22Rv1 (cell line): Measurements from ENCODE around the gene CCDC43.
"Not testable (repeated sequence)": the region's sequence is repeated elsewhere in the genome, so short reads cannot be mapped to it uniquely, and the experiment has no call there.

Experiments
- H3K27ac ChIP-seq: fragments of 450-650 bp; 2 replicates; pipeline ENCODE4 v1.5.1; 2017
- ZFX ChIP-seq: fragments of 450-650 bp; IDR thresholded peaks from 2 replicates; pipeline ENCODE4 v1.6.1; 2017; ENCODE audit warnings: antibody characterized with exemption, borderline replicate concordance
- TF ChIP-seq, protein P1 (sequence below): fragments of 450-650 bp; IDR thresholded peaks from 2 replicates; pipeline ENCODE4 v1.5.1; 2017; ENCODE audit warnings: mild to moderate bottlenecking

Gene CCDC43

DNA sequence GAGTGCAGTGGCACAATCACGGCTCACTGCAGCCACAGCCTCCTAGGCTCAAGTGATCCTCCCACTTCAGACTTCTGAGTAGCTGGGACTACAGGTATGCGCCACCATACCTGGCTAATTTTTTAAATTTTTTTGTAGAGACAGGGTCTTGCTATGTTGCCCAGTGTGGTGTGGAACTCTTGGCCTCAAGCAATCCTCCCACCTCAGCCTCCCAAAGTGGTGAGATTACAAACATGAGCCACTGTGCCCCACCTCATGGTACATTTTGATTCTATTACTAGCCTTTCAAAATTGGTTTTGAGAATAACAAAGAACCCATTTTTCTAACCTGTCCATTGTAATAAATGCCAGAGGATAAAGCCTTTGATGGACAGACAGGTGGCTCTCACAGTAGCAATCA lies 1.4 kb downstream of the CCDC43 start:
- H3K27ac ChIP-seq = no peak overlapping the region; the same call in 1 of the 2 replicates
- TF ChIP-seq, protein P1, sequence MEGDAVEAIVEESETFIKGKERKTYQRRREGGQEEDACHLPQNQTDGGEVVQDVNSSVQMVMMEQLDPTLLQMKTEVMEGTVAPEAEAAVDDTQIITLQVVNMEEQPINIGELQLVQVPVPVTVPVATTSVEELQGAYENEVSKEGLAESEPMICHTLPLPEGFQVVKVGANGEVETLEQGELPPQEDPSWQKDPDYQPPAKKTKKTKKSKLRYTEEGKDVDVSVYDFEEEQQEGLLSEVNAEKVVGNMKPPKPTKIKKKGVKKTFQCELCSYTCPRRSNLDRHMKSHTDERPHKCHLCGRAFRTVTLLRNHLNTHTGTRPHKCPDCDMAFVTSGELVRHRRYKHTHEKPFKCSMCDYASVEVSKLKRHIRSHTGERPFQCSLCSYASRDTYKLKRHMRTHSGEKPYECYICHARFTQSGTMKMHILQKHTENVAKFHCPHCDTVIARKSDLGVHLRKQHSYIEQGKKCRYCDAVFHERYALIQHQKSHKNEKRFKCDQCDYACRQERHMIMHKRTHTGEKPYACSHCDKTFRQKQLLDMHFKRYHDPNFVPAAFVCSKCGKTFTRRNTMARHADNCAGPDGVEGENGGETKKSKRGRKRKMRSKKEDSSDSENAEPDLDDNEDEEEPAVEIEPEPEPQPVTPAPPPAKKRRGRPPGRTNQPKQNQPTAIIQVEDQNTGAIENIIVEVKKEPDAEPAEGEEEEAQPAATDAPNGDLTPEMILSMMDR = no peak
- TF ChIP-seq ZFX = no peak

DNA sequence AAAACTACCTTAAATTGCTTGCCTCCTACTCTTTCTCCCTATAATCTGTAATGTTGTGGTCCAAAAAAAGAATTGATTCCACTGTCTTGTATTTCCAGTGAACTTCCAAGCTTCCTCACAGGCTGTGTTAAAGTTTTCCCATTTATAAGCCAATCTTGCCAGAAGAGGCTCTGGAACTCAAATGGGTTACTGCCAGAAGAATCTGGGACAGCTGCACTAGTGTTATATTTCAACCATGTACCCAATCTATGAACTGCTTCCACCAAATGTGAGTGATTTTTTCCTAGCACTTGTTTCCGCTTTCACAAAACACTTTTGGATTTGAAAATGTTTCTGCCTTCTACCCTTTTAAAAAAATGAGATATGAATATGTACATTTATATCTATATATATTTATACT lies 1.8 kb downstream of the CCDC43 start:
- H3K27ac ChIP-seq = no peak overlapping the region
- TF ChIP-seq ZFX = no peak
- TF ChIP-seq, protein P1 = no peak

DNA sequence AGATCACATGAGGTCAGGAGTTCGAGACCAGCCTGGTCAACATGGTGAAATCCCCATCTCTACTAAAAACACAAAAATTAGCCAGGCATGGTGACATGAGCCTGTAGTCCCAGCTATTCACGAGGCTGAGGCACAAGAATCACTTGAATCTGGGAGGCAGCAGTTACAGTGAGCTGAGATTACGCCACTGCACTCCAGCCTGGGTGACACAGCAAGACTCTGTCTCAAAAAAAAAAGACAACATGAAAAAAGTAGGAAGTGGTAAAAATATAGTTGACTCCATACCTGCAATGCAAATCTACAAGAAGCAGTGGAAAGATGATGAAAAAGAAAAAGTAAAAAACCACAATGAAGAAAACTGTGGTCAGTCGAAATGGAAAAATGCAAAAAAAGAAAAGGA lies 6.3 kb downstream of the CCDC43 start:
- not testable (repeated sequence) for H3K27ac ChIP-seq

DNA sequence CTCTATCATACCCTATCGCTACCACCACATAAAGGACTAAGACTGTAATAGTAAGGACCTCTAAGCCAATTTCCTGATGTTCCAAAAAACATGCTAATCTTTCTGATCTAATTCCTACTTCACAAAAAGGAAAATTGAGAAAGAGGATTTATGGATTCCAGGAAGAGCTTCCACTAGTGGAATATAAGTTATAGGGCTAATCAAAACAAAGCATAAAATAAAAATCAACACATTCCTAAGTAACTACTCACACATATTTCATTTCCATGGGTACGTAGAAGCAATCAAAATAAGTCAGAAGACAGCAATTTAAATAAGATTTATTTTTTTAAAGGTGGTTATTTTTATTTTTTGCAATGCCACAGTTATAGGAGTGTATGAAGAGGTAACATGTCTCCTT lies 12.4 kb downstream of the CCDC43 start:
- TF ChIP-seq ZFX = no peak
- TF ChIP-seq, protein P1 = no peak
- no peak overlapping the region for H3K27ac ChIP-seq

DNA sequence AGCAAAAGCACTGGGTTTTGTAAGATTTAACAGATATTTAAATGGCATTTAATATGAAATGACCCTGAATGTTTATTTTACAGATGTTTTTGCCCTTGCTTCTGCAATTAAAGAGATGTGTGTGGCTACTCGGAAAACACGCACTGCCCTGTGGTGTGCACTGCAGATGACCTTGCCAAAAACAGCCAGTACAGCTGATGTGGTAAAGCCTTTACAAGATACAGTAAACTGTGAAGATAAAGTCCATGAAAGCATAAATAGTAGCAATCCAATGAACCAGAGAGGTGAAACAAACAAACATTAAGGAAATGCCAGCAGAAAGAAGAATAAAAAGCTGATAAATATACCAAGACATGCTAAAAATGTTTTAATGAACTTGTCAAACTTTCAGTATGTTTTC lies 15.7 kb downstream of the CCDC43 start:
- TF ChIP-seq ZFX = no peak
- TF ChIP-seq, protein P1 = no peak

DNA sequence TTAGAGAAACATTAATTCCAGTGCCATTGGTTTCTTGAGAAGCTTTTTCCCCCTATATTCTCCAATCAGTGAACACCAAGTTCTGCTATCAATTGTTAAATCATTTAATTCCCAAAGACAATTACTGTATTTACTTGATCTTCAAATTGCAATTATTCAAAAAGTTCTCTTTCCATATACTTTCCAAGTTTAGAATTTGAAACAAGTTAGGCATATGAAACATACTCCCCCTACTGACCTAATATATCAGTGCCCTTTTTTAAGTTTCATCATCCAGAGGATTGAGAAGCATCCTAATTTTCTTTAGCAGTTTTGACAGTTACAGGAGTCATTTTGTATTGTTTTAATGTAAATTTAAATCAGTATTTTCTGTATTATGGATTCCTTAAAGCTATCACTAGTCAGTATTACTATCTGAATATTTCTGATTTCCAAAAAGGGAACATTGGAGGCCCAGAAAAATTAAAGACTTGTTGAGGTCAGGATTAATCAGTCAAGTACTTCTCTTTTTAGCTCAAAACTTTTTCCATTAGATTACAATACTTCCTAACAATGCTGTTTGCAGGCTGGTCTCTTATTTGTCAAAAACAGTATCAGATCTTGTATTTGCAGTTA lies 17.0 kb downstream of the CCDC43 start:
- H3K27ac ChIP-seq = no peak overlapping the region
- TF ChIP-seq ZFX = no peak
- TF ChIP-seq, protein P1 = peak; percentile 77

More for the DNA sequence above, 15.7 kb downstream of the CCDC43 start:
- no peak overlapping the region for H3K27ac ChIP-seq

DNA sequence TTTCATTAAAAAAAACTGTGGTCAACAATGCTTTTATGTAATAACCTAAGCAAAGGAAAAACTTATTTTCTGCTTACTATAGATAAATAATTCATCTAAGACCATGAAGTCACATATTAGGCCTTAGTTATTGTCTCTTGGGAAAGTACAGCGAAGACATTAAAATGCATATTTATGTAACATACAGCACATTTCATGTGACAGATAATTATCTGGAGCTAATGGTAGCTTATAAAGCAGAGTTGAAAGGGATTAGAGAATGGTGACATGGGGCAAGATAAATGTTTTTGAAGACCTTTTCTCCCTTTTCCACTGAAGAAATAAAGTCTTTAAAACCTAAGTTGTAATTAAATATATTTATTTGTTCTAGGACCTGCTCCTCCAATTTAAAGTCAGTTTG lies 23.6 kb downstream of the CCDC43 start:
- TF ChIP-seq, protein P1 = no peak
- no peak for TF ChIP-seq ZFX
- no peak overlapping the region for H3K27ac ChIP-seq

DNA sequence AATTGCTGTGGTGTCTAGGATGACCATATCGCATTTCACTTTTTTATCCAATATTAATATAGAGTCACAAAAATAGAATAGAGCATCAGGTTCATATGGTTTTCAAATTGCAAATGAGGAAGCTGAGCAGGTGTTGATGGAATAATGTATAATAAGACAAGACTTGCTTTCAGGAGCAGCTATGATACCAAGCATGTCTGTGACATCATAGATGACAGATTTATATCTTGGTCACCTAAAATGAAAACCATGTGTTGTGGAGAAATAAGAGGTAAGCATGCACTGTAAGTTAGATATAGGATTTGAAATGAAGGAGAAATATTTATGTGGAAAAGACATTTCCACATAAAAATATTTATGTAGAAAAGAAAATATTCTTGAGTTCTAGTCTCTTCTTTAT lies 24.7 kb downstream of the CCDC43 start:
- TF ChIP-seq, protein P1 = no peak
- no peak overlapping the region for H3K27ac ChIP-seq
